GM19023 (cell line): ENCODE results near the gene SYT15.
"Not testable (repeated sequence)": the region's sequence is repeated elsewhere in the genome, so short reads cannot be mapped to it uniquely, and the experiment has no call there.

Experiments
- ATAC-seq: cut with Tn5 transposase; IDR thresholded peaks from one replicate; pipeline ENCODE4 v1.9.1; 2021; ENCODE audit warnings: mild to moderate bottlenecking, moderate library complexity; ENCODE audit not compliant: unreplicated experiment

Gene SYT15

DNA sequence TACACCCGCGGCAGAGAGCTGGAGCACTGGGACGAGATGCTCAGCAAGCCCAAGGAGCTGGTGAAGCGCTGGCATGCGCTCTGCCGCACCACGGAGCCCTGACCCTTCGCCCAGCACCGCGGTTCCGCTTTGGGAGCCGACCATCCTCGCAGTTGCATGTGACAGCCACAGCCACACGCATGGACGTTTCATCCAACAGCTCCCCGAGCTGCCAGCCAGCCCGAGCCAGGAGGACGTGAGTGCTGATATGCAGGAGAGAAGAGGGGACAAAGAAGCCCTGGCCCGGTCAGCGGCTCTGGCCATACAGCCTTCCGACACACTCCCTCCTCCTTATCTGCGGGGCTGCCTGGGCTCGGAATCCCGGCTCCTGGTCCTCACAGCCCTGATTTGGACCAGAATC is 8.6 kb downstream of the SYT15 start:
- not testable (repeated sequence) for ATAC-seq

DNA sequence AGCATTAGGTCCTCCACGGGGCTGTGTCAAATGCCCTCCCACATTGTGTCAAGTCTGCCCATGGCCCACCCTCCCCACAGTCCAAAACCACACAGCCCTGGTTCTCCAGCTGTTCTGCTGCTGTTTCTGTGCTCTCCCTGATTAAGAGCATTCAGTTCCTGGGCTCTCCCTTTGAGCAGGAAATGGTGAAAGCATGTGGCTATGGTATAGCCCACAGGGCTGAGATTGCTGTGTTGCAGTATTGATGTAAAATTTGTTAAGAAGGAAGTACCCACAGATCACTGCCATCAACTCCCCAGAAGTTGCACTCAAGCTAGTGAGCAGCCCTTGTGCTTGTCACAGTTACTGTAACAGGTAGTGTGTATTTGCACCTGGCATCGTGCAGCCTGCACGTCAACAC is 9.3 kb downstream of the SYT15 start:
- not testable (repeated sequence) for ATAC-seq

DNA sequence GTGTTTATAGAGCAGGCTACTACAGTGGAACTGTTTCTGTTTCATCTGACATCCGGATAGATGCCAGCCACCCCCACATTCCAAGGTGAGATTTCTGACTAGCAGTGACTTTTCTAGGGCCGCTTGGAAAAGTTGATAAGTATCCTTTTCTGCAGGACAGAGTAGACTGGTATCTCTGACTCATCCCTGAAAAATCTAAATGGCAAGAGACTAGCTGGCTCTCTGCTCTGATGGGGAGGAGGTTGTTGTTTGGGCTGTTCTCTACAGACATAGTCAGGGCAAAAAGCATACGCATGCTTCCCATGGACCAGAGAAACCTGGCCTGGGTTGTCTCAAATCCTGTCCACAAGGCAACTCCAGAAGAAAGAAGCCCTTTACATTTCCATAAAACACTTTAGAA is 10.7 kb downstream of the SYT15 start:
- not testable (repeated sequence) for ATAC-seq

DNA sequence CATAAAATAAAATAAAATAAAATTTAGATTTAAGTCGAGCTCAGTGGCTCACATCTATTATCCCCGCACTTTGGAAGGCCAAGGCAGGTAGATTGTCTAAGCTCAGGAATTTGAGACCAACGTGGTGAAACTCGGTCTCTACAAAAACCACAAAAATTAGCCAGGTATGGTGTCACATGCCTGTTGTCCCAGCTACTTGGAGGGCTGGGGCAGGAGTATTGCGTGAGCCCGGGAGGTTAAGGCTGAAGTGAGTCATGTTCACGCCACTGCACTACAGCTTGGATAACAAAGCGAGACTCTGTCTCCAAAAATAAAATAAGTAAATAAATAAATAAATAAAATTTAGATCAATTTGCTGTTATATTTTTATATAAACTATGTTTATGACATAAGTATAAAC is 12.1 kb downstream of the SYT15 start:
- ATAC-seq, result not testable (repeated sequence)

DNA sequence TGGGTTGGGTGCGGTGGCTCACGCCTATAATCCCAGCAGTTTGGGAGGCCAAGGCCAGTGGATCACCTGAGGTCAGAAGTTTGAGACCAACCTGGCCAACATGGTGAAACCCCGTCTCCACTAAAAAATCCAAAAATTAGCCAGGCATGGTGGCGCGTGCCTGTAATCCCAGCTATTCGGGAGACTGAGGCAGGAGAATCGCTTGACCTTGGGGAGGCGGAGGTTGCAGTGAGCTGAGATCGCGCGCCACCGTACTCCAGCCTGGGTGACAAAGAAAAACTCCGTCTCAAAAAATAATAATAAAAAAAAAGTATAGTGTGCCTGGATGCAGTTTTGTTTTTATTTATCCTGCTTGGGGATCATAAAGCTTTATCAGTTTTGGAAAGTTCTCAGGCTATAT is 14.4 kb downstream of the SYT15 start:
- not testable (repeated sequence) for ATAC-seq

DNA sequence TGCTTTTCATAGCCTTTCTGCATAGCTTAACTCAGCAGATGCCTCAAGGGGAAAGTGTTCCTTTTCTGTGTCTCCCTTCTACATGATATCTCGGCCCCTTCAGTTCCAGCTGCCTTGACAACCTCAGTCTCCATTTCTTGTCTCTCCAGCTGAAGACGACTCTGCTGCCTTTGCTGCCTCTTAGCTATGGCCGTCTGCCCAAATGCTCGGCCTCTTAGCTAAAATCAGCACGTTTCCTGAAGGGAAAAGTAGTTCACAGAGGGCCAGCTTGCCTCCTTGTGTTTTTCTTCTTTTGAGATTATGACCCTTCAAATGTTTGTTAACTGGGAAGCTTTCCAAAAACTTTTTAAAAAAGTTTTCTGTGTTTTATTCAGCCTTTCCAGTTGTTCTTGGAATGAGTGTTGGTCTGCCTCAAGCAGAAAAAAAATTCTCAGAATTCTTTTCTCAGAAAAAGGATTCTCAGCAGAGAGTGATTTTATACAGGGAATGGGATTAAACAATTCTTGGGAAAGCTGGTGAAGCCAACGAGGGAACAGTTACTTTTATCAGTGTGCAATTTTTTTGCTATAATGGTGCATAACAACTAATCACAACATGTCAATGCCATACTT is 15.6 kb downstream of the SYT15 start:
- ATAC-seq, result not testable (repeated sequence)

DNA sequence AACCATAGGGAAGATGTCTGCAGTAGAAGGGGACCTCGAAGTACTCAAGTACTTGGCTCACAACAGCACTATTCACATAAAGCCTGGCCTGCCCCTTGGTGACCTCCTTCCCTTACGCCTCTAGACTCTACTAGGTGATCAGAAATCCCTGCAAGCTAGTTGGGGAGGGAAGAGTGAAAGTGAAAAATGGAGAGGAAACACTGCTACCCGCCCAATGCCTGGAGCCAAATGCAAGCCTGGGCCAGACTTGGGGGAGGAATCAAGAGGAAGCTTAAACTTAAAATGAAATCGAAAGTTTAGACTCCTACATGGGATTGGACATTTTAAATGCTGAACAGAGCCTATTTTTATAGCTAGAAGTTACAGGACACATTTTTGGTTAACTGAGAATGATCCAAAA is 17.6 kb downstream of the SYT15 start:
- not testable (repeated sequence) for ATAC-seq

DNA sequence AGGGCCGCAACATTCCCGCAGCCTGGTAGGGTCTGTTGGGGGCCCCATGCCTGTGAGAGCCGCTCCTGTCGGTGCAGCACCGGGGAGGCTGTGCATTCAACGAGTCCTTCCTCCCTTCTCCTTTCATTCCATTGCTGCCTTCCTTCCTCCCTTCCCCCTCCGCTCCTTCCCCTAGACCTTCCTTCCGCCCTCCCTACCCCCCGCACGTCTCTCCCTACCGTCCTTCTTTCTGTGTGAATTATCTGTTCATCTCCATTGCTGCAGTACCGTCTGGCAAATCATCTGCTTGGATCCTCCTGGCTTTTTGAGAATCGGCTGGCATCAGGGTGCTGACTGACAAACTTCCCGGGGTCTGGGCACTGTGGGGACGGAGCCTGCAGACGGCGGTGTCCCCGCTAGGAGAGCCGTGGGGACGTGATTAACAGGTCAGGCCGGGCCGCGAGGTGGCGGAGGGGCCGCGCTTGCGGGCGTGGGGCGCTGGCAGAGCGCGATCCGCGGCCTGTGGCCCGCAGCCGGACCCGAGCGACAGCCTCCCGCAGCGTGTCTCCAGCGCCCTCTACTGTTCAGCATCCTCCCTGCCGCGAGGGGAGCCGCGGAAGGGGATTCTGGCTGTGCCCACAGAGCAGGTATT is 18.8 kb downstream of the SYT15 start:
- peak; percentile 89 for ATAC-seq

DNA sequence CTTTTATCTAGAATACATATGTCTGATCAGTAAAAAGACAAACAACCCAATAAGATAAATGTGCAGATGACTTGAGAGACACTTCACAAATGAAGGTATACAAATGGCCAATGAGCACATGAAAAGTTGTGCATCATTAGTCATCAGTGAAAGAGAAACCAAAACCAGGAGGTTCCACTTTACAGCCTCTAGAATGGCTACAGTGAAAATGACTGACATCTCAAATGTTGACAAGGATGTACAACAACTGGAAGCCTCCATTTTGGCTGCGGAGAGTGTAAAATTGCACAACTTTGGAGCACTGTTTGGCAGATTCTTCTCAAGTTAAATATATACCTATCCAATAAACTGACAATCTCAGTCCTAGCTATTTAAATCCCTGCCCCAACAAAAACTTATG is 21.6 kb downstream of the SYT15 start:
- peak; percentile 62 for ATAC-seq

DNA sequence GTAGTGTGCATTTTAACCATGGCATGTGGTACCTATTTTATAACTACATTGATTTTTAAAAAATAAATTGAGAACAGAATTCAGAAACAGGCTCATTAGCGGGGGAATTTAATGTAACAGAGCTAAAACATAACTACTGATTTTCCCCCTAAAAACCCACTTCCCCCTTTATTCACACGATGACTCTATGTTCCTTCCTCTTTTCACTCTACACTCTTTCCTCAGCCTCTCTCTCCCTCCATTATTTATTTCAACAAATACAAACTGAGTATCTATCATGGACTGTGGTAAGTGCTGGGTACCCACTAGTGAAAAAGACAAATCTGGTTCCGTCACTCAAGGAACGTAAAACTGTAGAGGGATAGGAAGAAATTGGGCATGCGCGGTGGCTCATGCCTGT is 36.6 kb downstream of the SYT15 start:
- not testable (repeated sequence) for ATAC-seq

DNA sequence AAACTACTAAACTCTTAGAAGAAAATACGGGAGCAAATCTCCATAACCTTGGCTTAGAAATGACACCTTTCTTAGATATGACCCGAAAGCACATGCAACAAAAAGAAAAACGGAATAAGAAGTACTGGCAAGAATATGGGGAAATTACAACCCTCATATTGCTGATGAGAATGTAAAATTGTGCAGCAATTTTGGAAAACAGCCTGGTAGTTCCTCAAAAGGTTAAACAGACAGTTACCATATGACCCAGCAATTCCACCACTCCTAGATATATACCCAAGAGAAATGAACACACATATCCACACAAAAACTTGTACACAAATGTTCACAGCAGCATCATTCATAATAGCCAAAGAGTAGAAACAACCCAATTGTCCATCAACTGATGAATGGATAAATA is 37.3 kb downstream of the SYT15 start:
- ATAC-seq, result not testable (repeated sequence)

DNA sequence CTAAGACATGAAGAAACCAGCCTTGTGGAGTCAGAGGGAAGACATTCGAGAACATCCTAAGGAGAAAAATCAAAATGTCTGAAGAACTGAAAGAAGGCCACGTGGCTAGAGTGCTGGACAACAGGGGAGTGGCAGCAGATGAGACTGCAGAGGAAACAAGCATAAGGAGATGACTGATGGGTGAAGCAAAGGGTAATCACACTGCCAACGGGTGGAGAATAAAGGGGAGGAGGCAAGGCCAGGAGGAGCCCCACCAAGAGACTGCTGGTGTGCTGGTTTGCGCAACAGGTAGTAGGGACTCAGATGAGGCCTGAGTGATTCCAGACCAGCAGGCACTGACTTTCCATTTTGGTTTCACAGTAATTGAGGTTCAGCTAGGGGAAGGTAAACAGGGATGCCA is 38.2 kb downstream of the SYT15 start:
- not testable (repeated sequence) for ATAC-seq

DNA sequence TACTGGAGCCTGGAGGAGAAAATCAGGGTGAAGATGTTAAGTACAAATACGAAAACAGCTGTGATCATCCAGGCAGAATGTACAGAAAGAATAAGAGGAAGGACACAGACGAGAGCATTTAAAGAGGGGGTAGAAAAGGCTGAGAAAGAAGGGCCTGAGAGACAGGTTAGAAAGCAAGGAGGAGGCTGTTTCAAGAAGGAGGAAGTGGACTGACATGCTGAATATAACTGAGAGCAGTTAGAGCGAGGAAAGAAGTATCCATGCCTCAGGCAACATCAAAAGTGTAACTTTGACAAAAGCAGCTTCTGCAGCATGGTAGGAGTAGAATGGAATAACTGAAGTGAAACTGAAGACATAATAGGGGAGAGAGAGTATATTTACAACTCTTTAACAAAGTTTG is 39.0 kb downstream of the SYT15 start:
- ATAC-seq, result not testable (repeated sequence)

DNA sequence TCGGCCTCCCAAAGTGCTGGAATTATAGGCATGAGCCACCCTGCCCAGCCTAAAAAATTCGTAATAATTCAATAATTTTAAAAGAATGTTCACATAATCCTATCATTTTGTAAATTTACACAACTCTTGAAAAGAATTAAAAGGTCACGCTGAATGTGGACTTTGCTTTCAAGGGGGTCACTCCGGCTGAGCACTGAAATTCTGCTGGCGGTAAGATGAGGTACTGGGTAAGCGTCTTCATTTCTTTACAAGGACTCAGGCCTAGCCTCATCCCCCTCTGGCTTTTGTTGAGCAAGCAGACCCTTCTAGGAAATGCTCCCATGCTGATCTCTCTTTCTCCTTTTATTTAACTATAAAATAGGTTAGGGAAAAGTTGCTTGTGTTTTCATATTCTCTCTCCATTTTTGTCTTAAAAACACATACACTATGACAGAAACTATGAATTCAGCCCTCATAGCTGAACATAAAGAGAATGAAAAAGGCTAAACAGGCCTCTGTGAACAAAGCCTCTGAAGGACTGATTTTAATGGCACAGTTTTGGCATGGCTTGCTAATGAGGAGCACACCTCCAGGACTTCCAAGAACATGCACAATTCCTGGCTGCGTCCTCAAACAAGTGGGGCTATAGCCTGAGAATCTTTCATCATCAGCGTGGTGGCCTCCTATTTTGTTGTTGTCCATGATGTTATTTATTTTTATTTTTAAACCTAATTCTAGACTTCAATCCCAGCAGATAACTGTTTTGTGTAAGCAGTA is 45.1 kb downstream of the SYT15 start:
- not testable (repeated sequence) for ATAC-seq

DNA sequence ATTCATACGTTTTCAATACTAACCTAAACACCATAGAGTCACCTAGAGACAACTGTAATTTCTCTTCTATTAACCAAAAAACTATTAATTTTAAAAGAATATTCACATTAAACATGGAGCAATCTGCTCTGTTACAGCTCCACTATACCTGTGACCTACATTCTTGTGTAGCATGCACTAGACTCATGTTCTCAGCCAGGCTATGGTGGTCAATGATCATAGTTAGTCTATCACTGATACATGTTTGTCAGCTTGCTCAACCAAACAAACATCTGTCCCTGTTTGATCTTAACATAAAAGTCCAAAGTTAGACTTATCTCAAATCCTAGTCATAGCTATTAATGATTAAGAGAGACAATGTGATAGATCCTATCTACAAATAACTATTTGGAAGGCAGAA is 50.9 kb downstream of the SYT15 start:
- ATAC-seq, result not testable (repeated sequence)

DNA sequence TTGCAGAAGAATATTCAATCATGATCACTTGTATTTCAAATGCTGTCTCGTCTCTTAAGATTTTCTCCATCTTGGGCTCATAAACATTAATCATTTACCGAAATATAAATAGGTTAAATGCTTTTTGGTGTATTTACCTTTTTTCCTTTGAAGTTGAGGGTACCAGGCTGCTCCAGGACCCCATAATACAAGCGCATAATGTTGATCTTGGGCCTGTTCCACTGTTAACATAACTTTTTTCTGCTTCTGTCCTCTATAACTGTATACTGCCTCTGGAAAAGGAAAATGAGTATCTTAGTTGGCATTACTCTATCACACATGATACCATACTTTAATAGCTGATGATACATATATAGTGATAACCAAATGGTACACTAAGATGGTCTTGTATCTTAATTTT is 51.9 kb downstream of the SYT15 start:
- ATAC-seq, result not testable (repeated sequence)

DNA sequence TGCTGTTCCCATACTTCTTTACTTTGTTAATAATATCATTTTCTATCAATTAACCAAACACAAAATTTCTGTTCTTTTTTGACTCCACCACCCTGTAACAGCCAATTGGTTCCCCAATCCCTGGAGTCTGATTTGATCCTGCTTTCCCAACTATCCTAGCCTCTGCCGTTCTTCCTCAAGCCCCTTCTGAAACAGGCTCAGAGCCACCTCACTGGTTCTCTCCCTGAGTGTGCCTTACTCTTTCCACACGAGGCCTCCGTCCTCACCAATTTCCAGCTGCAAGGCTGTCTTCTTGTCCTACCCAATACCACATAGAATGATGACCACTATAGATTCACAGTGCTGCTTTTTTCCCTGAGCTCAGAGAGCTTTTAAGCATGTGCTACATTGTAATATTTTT is 52.8 kb downstream of the SYT15 start:
- not testable (repeated sequence) for ATAC-seq

DNA sequence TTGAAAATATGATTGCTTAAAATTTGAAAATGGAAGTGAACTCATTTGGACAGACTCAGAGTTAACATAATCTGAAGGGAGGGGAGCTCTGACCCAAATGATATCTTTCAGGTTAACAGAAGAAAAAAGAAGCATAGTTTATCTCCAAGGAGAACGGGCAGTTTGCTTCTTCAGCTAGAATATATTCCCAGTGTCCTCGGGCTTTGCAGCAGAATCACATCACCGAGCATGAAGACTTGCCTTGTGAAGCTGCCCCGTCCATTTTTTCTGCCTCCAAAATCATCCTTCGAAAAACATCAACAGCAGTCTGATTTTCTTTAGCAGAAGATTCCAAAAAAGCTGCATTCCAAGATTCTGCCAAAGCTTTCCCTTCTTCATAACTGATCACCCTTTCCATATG is 55.8 kb downstream of the SYT15 start:
- ATAC-seq, result not testable (repeated sequence)

DNA sequence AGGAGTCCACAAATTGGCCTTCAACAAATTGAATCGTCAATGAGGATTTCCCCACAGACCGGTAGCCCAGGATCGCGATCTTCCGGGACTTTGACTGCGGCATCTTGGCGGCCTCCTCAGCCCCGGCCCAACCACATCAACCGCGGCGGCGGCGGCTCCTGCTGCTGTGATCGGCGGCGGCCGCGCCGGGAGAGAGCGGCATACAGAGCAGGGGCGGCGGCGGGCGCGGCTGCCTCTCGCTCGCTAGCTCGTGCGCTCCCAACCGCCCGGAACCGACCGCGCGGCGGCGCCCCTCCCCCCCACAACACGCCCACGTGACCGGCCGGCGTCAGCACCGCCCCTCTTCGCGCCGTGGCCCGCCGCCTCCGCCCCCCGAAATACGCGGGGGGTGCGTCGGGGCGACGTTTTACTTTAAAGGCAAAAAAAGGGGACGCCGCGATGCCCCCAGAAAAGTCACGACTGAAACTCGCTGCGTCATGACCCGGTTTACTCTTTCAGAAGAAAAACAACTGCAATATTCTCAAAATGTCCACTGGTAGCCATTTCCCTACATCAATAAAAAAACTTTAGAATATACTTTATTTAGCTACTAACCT is 56.5 kb downstream of the SYT15 start:
- ATAC-seq, result peak; percentile 70

DNA sequence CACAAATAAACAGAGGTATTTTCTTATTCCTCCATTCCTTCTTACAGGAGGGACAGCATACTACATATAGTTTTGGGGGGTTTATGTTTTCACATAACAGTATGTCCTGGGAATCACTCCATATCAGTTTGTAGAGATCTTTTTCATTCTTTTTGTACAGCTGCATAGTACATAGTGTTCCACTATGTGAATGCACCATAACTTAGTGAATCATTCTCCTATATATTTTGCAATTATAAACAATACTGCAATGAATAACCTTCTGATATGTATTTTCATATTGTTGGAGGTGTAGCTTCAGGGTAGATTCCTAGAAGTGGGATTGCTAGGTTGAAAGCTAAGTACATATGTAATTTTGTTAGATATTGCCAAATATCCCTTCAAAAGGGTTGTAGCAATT is 61.1 kb downstream of the SYT15 start:
- ATAC-seq, result not testable (repeated sequence)
